ENCODE results near the gene PKN3. TPM values are rescaled to one million over a fixed set of nuclear protein-coding genes. Genes with fewer than 3 reads are reported as not detected.

Gene PKN3
- total and polyA plus RNA-seq, 2 of the 13 experiments (the other 11 are each of a cell fraction or from before 2014, with no cell fraction given): 10.5 to 13.2 TPM

DNA sequence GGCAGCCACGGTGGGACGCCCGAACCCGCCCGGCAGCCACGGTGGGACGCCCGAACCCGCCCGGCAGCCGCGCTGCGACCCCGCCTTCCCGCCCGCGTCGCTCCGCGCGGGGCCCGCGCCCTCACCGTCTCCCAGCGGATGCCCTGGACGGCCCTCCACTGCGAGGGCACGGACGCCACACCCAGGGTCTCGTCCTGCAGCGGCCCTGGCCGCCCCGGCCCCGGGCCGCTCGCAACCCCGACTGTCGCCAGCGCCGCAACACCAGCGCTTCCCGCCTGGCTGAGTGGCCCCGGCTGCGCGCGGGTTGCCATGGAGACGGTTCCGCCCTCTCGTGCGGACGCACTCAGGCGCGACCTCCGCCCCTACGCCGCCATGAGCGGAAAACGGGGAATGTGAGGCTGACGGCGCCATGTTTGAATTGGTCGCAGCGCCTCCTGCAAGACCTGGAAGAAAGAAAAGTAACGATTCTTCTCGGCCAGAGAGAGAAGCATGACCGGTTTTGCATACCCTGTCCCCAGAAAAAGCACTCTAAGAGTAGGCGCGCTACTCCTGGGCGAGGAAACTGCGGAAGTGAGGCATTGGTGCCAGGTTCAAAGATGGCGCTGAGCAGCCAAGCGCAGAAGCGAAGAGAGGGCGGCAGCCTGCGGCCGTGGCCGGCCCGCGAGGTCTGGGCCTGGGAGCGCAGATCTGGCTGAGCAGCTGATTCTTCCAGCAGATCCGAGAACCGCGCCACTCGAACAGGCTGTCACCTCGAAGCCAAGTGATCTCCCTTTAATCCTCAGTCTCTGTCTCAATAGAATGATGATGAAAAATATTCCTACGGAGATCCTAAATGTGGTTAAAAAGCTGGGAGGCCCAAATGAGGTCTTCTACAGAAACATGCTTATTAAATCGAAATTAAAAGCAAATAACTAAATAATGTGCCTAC is 45.6 kb upstream of the PKN3 start, which contains the start of gene DYNC2I2 (continued):
- TF ChIP-seq, protein P1, sequence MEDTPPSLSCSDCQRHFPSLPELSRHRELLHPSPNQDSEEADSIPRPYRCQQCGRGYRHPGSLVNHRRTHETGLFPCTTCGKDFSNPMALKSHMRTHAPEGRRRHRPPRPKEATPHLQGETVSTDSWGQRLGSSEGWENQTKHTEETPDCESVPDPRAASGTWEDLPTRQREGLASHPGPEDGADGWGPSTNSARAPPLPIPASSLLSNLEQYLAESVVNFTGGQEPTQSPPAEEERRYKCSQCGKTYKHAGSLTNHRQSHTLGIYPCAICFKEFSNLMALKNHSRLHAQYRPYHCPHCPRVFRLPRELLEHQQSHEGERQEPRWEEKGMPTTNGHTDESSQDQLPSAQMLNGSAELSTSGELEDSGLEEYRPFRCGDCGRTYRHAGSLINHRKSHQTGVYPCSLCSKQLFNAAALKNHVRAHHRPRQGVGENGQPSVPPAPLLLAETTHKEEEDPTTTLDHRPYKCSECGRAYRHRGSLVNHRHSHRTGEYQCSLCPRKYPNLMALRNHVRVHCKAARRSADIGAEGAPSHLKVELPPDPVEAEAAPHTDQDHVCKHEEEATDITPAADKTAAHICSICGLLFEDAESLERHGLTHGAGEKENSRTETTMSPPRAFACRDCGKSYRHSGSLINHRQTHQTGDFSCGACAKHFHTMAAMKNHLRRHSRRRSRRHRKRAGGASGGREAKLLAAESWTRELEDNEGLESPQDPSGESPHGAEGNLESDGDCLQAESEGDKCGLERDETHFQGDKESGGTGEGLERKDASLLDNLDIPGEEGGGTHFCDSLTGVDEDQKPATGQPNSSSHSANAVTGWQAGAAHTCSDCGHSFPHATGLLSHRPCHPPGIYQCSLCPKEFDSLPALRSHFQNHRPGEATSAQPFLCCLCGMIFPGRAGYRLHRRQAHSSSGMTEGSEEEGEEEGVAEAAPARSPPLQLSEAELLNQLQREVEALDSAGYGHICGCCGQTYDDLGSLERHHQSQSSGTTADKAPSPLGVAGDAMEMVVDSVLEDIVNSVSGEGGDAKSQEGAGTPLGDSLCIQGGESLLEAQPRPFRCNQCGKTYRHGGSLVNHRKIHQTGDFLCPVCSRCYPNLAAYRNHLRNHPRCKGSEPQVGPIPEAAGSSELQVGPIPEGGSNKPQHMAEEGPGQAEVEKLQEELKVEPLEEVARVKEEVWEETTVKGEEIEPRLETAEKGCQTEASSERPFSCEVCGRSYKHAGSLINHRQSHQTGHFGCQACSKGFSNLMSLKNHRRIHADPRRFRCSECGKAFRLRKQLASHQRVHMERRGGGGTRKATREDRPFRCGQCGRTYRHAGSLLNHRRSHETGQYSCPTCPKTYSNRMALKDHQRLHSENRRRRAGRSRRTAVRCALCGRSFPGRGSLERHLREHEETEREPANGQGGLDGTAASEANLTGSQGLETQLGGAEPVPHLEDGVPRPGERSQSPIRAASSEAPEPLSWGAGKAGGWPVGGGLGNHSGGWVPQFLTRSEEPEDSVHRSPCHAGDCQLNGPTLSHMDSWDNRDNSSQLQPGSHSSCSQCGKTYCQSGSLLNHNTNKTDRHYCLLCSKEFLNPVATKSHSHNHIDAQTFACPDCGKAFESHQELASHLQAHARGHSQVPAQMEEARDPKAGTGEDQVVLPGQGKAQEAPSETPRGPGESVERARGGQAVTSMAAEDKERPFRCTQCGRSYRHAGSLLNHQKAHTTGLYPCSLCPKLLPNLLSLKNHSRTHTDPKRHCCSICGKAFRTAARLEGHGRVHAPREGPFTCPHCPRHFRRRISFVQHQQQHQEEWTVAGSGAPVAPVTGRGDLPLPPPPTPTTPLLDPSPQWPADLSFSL (CRISPR knock-in tag; IDR thresholded peaks at IDR 0.05): no peak
- peak; percentile 77; the same call in 1 of the 2 replicates for TF ChIP-seq RXRA (CRISPR knock-in tag; IDR thresholded peaks at IDR 0.05)
- 0 out of 2 replicates have a peak, but pooled peaks have one; percentile 60 for TF ChIP-seq GZF1 (CRISPR knock-in tag; IDR thresholded peaks at IDR 0.05)
- peak; percentile 66 for TF ChIP-seq ZMYM4 (CRISPR knock-in tag; IDR thresholded peaks at IDR 0.05)
- no peak for TF ChIP-seq RCOR2 (CRISPR knock-in tag; IDR thresholded peaks at IDR 0.05)
- TF ChIP-seq ZBTB8A (CRISPR knock-in tag; IDR thresholded peaks at IDR 0.05; ENCODE audit: borderline replicate concordance, low read depth): no peak
- TF ChIP-seq, protein P2, sequence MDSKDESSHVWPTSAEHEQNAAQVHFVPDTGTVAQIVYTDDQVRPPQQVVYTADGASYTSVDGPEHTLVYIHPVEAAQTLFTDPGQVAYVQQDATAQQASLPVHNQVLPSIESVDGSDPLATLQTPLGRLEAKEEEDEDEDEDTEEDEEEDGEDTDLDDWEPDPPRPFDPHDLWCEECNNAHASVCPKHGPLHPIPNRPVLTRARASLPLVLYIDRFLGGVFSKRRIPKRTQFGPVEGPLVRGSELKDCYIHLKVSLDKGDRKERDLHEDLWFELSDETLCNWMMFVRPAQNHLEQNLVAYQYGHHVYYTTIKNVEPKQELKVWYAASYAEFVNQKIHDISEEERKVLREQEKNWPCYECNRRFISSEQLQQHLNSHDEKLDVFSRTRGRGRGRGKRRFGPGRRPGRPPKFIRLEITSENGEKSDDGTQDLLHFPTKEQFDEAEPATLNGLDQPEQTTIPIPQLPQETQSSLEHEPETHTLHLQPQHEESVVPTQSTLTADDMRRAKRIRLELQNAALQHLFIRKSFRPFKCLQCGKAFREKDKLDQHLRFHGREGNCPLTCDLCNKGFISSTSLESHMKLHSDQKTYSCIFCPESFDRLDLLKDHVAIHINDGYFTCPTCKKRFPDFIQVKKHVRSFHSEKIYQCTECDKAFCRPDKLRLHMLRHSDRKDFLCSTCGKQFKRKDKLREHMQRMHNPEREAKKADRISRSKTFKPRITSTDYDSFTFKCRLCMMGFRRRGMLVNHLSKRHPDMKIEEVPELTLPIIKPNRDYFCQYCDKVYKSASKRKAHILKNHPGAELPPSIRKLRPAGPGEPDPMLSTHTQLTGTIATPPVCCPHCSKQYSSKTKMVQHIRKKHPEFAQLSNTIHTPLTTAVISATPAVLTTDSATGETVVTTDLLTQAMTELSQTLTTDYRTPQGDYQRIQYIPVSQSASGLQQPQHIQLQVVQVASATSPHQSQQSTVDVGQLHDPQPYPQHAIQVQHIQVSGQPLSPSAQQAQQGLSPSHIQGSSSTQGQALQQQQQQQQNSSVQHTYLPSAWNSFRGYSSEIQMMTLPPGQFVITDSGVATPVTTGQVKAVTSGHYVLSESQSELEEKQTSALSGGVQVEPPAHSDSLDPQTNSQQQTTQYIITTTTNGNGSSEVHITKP (CRISPR knock-in tag; IDR thresholded peaks at IDR 0.05; ENCODE audit: low read depth): no peak
- no peak for TF ChIP-seq ZNF24 (IDR thresholded peaks at IDR 0.05)
- TF ChIP-seq, protein P3, sequence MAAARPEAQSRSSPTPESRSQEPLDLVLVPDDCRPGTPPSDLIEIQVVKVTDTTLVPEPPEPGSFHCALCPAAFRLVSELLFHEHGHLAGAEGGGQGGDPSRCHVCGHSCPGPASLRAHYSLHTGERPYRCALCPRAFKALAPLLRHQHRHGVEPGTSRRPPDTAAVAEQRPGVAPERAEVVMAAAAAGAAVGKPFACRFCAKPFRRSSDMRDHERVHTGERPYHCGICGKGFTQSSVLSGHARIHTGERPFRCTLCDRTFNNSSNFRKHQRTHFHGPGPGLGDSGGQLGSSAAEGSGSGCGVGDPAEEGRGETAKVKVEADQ (CRISPR knock-in tag; IDR thresholded peaks at IDR 0.05; ENCODE audit: borderline replicate concordance): peak; percentile 81
- TF ChIP-seq ZNF430 (CRISPR knock-in tag; IDR thresholded peaks at IDR 0.05): no peak
- no peak for TF ChIP-seq SYNCRIP (IDR thresholded peaks at IDR 0.05; ENCODE audit: insufficient read depth, low read depth, low read length)
- TF ChIP-seq ZNF317 (CRISPR knock-in tag; IDR thresholded peaks at IDR 0.05): peak; percentile 58; the same call in 1 of the 2 replicates
- TF ChIP-seq ELF1 (CRISPR knock-in tag; IDR thresholded peaks at IDR 0.05): peak; percentile 90
- no peak for TF ChIP-seq PCBP1 (IDR thresholded peaks at IDR 0.05; ENCODE audit: borderline replicate concordance, low read depth, low read length)
- TF ChIP-seq SMAD1 (CRISPR knock-in tag; IDR thresholded peaks at IDR 0.05; ENCODE audit: borderline replicate concordance, low read depth): no peak
- peak; percentile 83 for TF ChIP-seq ZNF232 (CRISPR knock-in tag; IDR thresholded peaks at IDR 0.05; ENCODE audit: borderline replicate concordance)
- peak; percentile 99 for TF ChIP-seq YY1 (IDR thresholded peaks at IDR 0.05; ENCODE audit: insufficient read depth, insufficient replicate concordance, low read depth, low read length)
